ENCODE measurements around the gene FAM222A. TPM values are rescaled to one million over a fixed set of nuclear protein-coding genes. Genes with fewer than 3 reads are reported as not detected.

FAM222A gene
- polyA plus RNA-seq, 1 donor, result 6.3 TPM

GRCh38 chr12:109703684-109704083, 9.9 kb upstream of the FAM222A start:
- Histone ChIP-seq H3K4me1 (ENCODE audit: control insufficient read depth, insufficient read depth, low read length) (peaks cover 19% of the 10 kb centered on the region), H3K9me3 (ENCODE audit: control insufficient read depth, low read depth, low read length) (no peaks in the 10 kb centered on the region), H3K27me3 (ENCODE audit: control insufficient read depth, insufficient read depth, low read length) (no peaks in the 10 kb centered on the region), H3K4me3 (ENCODE audit: low read length) (no peak overlapping the region), H3K36me3 (ENCODE audit: control insufficient read depth, insufficient read depth, low read length) (no peaks in the 10 kb centered on the region), H3K27ac (ENCODE audit: low read length) (no peak overlapping the region)
- DNase-seq, result no peak
- WGBS (ENCODE audit: insufficient coverage, low lambda C conversion rate), result no CpG with 5 or more reads among the region's 7 CpGs

DNA sequence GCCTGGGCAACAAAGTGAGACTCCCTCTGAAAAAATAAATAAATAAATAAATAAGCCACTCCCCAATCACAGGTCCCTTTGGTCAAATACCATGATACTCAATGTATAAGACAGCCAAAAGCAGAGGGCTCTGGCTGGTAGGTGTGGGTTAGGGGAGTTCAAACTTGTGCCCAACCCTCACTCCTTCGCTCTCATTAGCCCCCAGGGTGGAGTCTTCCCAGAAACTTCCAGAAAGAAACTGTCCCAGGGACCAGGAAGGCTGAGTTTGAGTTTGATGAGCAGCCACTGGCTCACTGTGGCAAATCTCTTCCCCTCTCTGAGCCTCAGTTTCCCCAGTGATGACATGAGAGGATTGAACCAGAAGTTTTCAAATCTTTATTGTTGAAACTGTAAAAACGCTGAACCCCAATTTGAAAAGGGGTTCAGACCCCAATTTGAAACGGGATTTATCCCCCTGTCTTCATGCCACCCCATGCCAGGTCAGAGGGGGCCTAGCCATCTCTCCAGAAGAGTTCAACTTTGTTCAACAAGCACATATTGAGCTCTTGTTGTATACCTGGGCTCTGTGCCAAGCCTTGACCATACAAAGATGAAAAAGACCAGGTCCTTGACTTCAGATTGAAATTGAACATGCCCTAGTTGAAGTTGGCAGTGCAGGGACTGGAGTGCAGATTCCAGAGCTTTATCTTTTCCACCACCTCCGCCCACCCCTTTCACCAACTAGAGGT, 9.1 kb upstream of the FAM222A start:
- no peaks in the 10 kb centered on the region for H3K9me3 ChIP-seq (ENCODE audit: control insufficient read depth, low read depth, low read length)
- no peaks in the 10 kb centered on the region for H3K27me3 ChIP-seq (ENCODE audit: control insufficient read depth, insufficient read depth, low read length)
- DNase-seq, result no peak
- no peaks in the 10 kb centered on the region for H3K36me3 ChIP-seq (ENCODE audit: control insufficient read depth, insufficient read depth, low read length)
- H3K4me3 ChIP-seq (ENCODE audit: low read length), result no peak overlapping the region
- no CpG with 5 or more reads among the region's 4 CpGs for WGBS (ENCODE audit: insufficient coverage, low lambda C conversion rate)
- no peak overlapping the region for H3K27ac ChIP-seq (ENCODE audit: low read length)
- H3K4me1 ChIP-seq (ENCODE audit: control insufficient read depth, insufficient read depth, low read length), result peaks cover 26% of the 10 kb centered on the region

DNA sequence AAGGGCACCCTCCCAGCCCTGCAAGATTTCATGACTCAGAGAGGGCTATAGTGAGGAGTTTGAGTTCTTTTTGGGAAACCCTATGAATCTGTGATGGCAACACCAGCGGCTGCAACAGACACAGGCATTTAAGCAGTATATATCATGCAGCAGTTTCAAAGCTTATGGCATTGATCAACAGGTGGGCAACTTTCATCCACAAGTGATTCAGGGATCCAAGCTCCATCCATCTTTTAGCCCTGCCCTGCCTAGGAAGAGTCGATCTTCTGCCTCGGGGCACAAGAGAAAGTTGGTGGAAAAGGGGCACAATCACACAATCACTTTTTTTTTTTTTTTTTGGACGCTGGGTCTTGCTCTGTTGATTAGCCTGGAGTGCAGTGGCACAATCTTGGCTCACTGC, 8.3 kb upstream of the FAM222A start:
- H3K36me3 ChIP-seq (ENCODE audit: control insufficient read depth, insufficient read depth, low read length), result no peaks in the 10 kb centered on the region
- WGBS (ENCODE audit: insufficient coverage, low lambda C conversion rate), result no CpG with 5 or more reads among the region's 4 CpGs
- H3K27me3 ChIP-seq (ENCODE audit: control insufficient read depth, insufficient read depth, low read length), result no peaks in the 10 kb centered on the region
- no peak for DNase-seq
- H3K9me3 ChIP-seq (ENCODE audit: control insufficient read depth, low read depth, low read length), result no peaks in the 10 kb centered on the region
- H3K4me1 ChIP-seq (ENCODE audit: control insufficient read depth, insufficient read depth, low read length), result peaks cover 32% of the 10 kb centered on the region
- no peak overlapping the region for H3K27ac ChIP-seq (ENCODE audit: low read length)
- no peak overlapping the region for H3K4me3 ChIP-seq (ENCODE audit: low read length)

GRCh38 chr12:109706398-109706746, 7.3 kb upstream of the FAM222A start:
- peak overlapping the region; percentile 52 for H3K27ac ChIP-seq (ENCODE audit: low read length)
- H3K27me3 ChIP-seq (ENCODE audit: control insufficient read depth, insufficient read depth, low read length), result no peaks in the 10 kb centered on the region
- no CpG with 5 or more reads among the region's 2 CpGs for WGBS (ENCODE audit: insufficient coverage, low lambda C conversion rate)

GRCh38 chr12:109706747-109707469, 6.7 kb upstream of the FAM222A start:
- DNase-seq, result peak; percentile 70 to 88
- Histone ChIP-seq H3K9me3 (ENCODE audit: control insufficient read depth, low read depth, low read length) (no peaks in the 10 kb centered on the region), H3K27me3 (ENCODE audit: control insufficient read depth, insufficient read depth, low read length) (peaks cover 4% of the 10 kb centered on the region), H3K27ac (ENCODE audit: low read length) (peak overlapping the region; percentile 52), H3K4me1 (ENCODE audit: control insufficient read depth, insufficient read depth, low read length) (peaks cover 43% of the 10 kb centered on the region), H3K36me3 (ENCODE audit: control insufficient read depth, insufficient read depth, low read length) (no peaks in the 10 kb centered on the region), H3K4me3 (ENCODE audit: low read length) (no peak overlapping the region)
- no CpG with 5 or more reads among the region's 10 CpGs for WGBS (ENCODE audit: insufficient coverage, low lambda C conversion rate)

More at GRCh38 chr12:109706398-109706746, 7.3 kb upstream of the FAM222A start:
- Histone ChIP-seq H3K4me1 (ENCODE audit: control insufficient read depth, insufficient read depth, low read length) (peaks cover 38% of the 10 kb centered on the region), H3K36me3 (ENCODE audit: control insufficient read depth, insufficient read depth, low read length) (no peaks in the 10 kb centered on the region), H3K9me3 (ENCODE audit: control insufficient read depth, low read depth, low read length) (no peaks in the 10 kb centered on the region), H3K4me3 (ENCODE audit: low read length) (no peak overlapping the region)
- no peak for DNase-seq

GRCh38 chr12:109707470-109707821, 6.2 kb upstream of the FAM222A start:
- no CpG with 5 or more reads among the region's 4 CpGs for WGBS (ENCODE audit: insufficient coverage, low lambda C conversion rate)
- Histone ChIP-seq H3K27ac (ENCODE audit: low read length) (peak overlapping the region; percentile 19), H3K9me3 (ENCODE audit: control insufficient read depth, low read depth, low read length) (no peaks in the 10 kb centered on the region), H3K36me3 (ENCODE audit: control insufficient read depth, insufficient read depth, low read length) (no peaks in the 10 kb centered on the region), H3K27me3 (ENCODE audit: control insufficient read depth, insufficient read depth, low read length) (peaks cover 6% of the 10 kb centered on the region), H3K4me1 (ENCODE audit: control insufficient read depth, insufficient read depth, low read length) (peaks cover 48% of the 10 kb centered on the region), H3K4me3 (ENCODE audit: low read length) (no peak overlapping the region)
- DNase-seq, result no peak

DNA sequence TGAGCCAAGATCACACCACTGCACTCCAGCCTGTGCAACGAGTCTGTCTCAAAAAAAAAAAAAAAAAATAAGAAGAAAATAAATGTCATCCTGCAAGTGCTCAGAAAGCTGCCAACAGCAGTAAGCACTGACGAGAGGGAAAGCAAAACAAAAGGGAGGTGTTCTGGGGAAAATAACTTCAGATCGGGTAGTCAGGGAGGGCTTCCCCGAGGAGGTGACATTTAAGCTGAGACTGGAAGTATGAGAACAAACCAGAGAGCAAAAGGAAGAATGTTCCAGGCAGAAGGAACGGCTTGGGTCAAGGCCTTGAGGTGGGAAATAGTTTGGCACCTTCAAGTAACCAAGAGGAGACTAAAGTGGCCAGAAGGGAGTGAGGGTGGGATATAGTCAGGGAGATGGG, 4.7 kb upstream of the FAM222A start:
- Histone ChIP-seq H3K4me3 (ENCODE audit: low read length) (no peak overlapping the region), H3K9me3 (ENCODE audit: control insufficient read depth, low read depth, low read length) (no peaks in the 10 kb centered on the region), H3K36me3 (ENCODE audit: control insufficient read depth, insufficient read depth, low read length) (no peaks in the 10 kb centered on the region), H3K27me3 (ENCODE audit: control insufficient read depth, insufficient read depth, low read length) (peaks cover 9% of the 10 kb centered on the region), H3K27ac (ENCODE audit: low read length) (peak overlapping the region; percentile 33), H3K4me1 (ENCODE audit: control insufficient read depth, insufficient read depth, low read length) (peaks cover 48% of the 10 kb centered on the region)
- WGBS (ENCODE audit: insufficient coverage, low lambda C conversion rate), result 62% methylated on average over 4 of the region's 5 CpGs
- no peak for DNase-seq

GRCh38 chr12:109709401-109709991, 4.1 kb upstream of the FAM222A start:
- Histone ChIP-seq H3K27ac (ENCODE audit: low read length) (peak overlapping the region; percentile 33), H3K36me3 (ENCODE audit: control insufficient read depth, insufficient read depth, low read length) (no peaks in the 10 kb centered on the region), H3K4me3 (ENCODE audit: low read length) (no peak overlapping the region), H3K4me1 (ENCODE audit: control insufficient read depth, insufficient read depth, low read length) (peaks cover 48% of the 10 kb centered on the region), H3K9me3 (ENCODE audit: control insufficient read depth, low read depth, low read length) (no peaks in the 10 kb centered on the region), H3K27me3 (ENCODE audit: control insufficient read depth, insufficient read depth, low read length) (peaks cover 9% of the 10 kb centered on the region)
- WGBS (ENCODE audit: insufficient coverage, low lambda C conversion rate), result no CpG with 5 or more reads among the region's 11 CpGs
- peak in 1 of 2 donors; percentile 62 for DNase-seq

GRCh38 chr12:109710205-109710746, 3.3 kb upstream of the FAM222A start:
- DNase-seq, result no peak
- Histone ChIP-seq H3K27ac (ENCODE audit: low read length) (no peak overlapping the region), H3K36me3 (ENCODE audit: control insufficient read depth, insufficient read depth, low read length) (no peaks in the 10 kb centered on the region), H3K27me3 (ENCODE audit: control insufficient read depth, insufficient read depth, low read length) (peaks cover 9% of the 10 kb centered on the region), H3K9me3 (ENCODE audit: control insufficient read depth, low read depth, low read length) (no peaks in the 10 kb centered on the region), H3K4me3 (ENCODE audit: low read length) (no peak overlapping the region), H3K4me1 (ENCODE audit: control insufficient read depth, insufficient read depth, low read length) (peaks cover 54% of the 10 kb centered on the region)
- 67% methylated on average over 1 of the region's 5 CpGs for WGBS (ENCODE audit: insufficient coverage, low lambda C conversion rate)

DNA sequence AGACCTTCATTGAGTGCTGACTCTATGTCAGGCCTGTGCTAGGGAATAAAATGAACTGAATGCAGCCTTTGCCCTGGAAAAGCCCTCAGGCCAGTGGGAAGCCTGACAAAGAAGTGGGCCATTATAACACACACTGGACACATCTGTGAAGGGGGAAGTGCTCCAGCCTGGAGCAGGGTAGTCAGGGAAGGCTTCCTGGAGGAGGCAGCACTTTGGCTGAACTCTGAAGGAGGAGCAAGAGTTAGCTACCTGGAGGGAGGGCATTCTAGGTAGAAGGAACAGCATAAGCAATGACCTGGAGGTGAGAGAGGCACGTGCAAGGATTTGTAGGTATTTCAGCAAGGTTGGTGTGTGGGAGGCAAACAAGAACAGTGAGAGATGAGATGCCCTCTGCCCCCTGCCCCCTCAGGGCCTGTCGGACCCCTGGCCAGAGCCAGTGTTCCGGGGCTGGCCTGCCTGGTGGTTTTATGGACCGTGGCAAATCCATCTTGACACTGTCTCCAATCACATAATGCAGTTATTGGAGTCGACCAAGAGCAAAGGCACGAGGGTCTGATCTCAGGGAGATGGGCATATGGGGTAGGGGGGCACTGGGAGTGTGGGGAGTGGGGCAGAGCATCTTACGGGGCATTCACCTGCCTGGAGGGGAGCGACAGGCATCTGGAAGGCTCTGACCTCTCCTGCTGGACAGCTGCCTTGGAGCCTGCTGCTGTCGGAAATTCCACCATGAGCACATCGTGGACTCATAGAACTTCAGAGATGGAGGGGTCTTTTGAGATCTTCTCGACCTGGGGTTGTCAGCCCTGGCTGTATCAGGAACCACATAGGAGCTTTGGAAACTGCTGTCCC, 2.7 kb upstream of the FAM222A start:
- H3K27ac ChIP-seq (ENCODE audit: low read length), result no peak overlapping the region
- H3K27me3 ChIP-seq (ENCODE audit: control insufficient read depth, insufficient read depth, low read length), result peaks cover 9% of the 10 kb centered on the region
- DNase-seq, result no peak
- no peaks in the 10 kb centered on the region for H3K9me3 ChIP-seq (ENCODE audit: control insufficient read depth, low read depth, low read length)
- WGBS (ENCODE audit: insufficient coverage, low lambda C conversion rate), result no CpG with 5 or more reads among the region's 11 CpGs
- peaks cover 59% of the 10 kb centered on the region for H3K4me1 ChIP-seq (ENCODE audit: control insufficient read depth, insufficient read depth, low read length)
- no peak overlapping the region for H3K4me3 ChIP-seq (ENCODE audit: low read length)
- no peaks in the 10 kb centered on the region for H3K36me3 ChIP-seq (ENCODE audit: control insufficient read depth, insufficient read depth, low read length)
